NK-92 treated with Interleukin-12 subunit alpha and Interleukin-12 subunit beta, amount 100 ng/mL, for 24 hours (cell line): ENCODE results near the gene SIX5.
A peak's percentile ranks its signal among the peaks of the same experiment; 100 is the strongest.

Source experiments
- DNase-seq: peaks from one replicate; lab custom pipeline; 2025; lab: John Stamatoyannopoulos, UW

Gene SIX5

DNA sequence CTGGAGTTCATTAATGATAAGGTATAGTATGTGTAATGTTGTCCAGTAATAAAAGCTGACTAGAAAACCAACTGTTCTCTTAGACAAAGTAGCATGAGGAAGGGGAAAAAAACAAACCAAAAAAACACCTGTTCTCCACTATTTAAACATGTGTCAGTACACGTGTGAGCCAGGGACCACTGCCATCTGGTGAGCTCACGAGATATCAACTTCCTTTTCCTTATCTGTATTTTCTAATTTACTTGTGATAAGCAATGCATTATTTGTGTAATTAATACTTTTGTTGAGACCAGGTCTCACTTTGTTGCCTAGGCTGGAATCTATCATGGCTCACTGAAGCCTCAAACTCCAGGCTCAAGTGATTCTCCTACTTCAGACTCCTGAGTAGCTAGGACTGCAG lies 4.3 kb upstream of the SIX5 start:
- DNase-seq, result no peak

DNA sequence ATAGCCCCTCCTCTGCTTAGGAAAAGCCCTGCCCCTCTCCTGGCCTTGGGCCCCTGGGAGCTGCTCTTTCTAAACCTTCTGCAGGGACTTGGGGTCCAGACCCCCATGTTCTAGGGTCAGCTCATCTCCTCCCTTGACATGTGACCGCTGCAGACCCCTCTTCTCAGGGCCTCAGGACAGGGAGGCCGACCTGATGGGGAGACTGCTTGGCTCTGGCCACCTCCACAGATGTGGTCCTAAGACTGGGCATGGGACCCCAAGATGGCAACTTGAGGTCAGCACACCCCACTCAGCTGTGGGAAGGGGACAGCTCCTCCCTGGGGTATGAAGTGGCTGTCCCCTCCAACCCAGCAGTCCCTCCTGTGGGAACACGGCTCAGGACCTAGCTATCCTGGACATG lies 3.9 kb upstream of the SIX5 start:
- DNase-seq, result no peak

DNA sequence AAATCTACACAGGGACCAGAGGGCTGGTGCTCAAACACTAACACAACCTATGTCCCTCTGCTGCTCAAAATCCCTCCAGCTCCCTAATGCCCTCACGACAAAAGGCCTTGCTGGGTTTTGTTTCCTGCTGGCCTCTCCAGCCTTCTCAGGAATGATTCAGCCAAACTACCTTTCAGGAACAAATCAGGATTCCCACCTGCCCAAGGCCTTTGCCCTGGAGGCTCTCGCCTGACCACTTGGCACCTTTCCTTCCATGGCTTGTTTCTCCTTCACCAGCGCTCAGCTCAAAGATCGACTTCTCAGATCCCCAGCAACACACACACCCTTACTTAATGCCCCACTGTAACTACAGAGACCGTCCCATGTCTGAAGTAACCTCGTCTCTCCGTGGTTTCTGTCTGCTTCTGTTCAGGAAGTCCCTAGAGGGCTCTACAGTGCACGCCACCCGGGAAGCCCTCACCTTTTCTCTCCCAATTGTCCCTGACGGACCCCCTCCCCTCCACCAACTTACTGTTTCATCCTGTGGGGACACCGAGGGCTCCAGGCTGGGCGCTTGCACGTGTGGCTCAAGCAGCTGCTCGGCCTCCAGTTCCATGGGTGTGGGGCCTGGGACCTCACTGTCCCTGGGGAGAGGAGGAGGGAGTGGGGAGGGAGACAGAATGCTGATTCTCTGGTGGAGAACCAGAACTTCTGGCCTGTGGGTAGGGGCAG lies 3.2 kb upstream of the SIX5 start:
- DNase-seq, result no peak

DNA sequence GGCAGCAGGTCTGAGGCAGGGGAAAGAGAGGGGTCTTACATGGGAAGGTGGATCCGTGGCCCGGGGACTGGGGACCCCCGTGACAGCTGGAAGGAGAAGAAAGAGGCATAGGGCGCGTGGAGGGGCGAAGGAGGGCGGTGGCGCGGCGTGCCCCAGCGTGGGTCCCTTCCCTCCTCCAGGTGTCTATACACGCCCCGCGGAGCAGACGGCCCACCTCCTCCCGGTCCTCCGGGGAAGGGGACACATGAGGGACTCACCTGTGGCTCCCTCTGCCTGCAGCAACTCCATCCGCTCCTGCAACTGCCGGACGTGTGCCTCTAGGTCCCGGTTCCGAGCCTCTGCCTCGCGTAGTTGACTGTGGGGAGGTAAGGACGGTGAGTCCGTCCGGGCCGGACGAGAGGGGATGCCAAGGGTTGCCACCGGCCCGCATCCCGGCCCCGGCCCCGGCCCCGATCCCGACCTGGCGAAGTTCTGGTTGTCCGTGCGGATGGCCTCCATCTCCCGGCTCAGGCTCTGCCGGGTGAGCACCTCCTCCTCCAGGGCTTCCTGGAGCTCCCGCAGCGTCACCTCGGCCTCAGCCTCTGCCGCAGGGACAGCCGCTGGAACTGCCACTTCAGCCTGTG lies 2.4 kb upstream of the SIX5 start:
- no peak for DNase-seq

DNA sequence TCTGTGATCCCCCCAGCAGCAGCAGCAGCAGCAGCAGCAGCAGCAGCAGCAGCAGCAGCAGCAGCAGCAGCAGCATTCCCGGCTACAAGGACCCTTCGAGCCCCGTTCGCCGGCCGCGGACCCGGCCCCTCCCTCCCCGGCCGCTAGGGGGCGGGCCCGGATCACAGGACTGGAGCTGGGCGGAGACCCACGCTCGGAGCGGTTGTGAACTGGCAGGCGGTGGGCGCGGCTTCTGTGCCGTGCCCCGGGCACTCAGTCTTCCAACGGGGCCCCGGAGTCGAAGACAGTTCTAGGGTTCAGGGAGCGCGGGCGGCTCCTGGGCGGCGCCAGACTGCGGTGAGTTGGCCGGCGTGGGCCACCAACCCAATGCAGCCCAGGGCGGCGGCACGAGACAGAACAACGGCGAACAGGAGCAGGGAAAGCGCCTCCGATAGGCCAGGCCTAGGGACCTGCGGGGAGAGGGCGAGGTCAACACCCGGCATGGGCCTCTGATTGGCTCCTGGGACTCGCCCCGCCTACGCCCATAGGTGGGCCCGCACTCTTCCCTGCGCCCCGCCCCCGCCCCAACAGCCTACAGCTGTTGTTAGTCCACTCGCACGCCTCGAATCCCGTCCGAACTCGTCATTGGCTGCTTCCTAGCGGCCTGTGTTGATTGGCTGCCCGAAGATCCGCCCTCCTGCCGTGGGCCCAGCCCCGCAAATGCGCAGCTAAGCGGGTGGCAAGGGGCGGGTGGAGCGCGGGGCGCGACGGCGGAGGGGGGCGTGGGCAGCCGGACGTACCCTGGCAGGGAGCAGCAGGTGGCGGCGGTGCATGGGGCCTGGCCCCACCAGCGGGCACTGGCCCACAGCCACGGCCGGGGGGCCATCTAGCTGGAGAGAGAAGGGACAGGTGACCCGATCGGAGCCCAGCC lies 1.4 kb upstream of the SIX5 start:
- peak; percentile 78 for DNase-seq

DNA sequence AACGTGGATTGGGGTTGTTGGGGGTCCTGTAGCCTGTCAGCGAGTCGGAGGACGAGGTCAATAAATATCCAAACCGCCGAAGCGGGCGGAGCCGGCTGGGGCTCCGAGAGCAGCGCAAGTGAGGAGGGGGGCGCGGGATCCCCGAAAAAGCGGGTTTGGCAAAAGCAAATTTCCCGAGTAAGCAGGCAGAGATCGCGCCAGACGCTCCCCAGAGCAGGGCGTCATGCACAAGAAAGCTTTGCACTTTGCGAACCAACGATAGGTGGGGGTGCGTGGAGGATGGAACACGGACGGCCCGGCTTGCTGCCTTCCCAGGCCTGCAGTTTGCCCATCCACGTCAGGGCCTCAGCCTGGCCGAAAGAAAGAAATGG lies 754 bp upstream of the SIX5 start:
- peak; percentile 56 for DNase-seq

DNA sequence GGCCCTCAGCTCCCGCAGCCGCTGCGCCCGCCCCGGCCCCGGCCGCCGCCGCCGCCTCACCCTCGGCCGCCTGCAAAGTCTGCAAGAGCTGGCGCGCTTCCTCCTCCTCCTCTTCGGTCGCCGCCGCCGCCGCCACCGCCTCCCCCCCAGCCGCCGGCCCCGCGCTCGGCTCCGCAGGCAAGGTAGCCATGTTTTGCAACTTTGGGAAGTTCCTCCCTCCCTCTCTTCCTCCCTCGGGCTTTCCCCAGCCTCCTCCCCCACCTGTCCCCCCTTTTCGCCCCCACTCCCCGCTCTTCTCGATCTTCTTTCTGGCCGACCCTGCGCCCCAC lies 433 bp downstream of the SIX5 start:
- DNase-seq, result no peak

DNA sequence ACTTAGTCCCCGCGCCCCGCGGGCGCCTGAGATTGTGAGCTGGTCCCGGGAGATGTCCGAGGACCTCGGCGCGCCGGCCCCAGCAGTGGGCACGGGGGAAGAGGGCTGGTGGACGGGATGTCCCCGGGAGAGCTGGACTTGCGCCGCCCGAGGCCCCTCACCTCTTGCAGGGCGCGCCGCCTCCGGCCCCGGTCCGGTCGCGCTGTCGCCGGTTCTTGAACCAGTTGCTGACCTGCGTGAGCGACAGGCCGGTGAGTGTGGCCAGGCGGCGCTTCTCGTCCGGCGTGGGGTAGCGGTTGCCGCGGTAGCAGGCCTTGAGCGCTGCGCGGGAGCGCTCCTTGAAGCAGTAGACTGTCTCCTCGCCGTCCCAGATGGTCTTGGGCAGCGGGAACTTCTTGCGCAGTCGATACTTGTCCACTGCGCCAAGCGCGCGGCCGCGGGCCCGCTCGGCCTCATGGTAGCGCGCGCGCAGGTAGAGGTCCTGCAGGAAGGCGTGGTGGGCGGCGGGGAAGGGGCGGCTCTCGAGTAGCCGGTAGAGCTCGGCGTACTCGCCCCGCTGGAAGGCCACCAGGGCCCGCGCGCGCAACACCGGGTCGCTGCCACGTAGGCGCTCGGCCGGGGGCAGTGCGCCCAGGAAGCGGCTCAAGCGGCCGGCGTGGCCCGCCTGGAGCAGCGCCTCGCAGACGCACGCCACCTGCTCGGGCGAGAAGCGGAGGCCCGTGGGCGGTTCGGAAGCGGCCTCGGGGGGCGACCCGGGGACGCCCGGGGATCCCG lies 984 bp downstream of the SIX5 start:
- DNase-seq, result no peak

DNA sequence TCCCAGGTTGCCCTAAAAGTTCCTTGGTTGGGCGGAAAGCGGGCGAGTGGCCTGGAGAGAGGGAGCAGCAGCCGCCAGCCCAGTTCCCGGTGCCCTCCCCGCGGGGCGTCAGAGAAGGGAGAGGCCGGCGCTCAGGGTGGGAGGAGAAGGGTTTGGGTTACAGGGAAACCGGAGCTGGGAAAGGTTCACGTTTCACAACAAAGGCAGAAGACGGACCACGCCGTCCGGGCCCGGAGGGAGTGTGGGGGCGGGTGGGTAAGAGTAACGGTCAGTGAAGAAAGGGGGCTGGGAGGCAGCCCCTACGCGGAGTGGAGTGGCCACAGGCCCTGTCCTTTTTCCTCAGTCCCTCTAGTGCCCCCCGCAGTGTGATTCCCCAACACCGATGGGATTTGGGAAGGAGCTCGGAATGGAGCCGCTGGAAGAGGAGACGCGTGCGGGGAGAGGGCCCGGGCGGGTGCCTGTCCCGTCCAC lies 1.6 kb downstream of the SIX5 start:
- no peak for DNase-seq

DNA sequence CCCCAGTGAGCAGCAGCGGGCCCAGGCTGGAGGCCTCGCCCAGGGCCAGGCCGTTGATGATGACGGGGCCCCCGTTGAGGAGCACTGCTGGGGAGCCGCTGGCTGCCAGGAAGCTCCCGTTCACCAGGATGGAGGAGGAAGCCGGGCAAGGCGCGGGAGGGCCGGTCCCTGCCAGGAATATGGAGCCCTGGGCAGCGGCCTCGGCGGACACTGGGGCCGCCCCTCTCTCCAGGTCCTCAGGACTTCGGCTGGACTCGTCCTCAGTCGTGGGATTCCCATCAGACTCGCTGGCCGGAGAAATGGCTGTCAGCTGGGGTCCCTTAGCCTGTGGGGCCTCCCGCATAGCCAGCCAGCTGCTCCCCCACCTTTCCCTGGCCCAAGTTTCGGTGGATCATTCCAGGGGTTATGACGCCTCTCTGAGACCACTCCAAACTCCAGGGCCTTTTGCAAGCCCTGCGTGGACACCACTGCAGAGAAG lies 2.1 kb downstream of the SIX5 start:
- DNase-seq, result no peak

DNA sequence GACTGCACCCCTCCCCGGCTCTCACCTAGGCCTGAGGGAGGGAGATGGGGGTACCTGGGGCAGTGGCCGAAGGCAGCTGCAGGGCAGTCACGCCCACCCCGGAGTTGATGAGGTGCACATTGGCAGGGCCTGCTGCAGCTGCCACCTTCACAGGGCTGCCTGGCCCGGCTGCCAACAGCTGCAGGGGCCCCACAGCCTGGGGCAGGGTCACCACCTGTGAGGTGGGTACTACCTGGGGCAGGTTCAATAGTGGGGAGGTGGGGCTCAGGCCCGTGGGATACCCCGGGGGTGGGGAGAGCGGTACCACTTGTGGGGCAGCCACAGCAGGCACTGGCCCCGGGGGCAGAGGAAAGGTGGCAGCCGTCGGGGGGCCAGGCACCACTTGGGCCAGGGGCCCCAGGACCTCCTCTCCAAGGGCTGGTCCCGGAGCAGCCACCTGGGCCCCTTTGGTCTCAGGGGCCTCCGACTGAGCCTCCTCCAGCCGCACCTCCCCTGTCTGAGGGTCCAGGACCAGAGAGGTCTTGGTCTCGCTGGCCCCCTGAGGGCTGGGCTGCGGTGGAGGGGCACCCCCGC lies 2.7 kb downstream of the SIX5 start:
- no peak for DNase-seq

DNA sequence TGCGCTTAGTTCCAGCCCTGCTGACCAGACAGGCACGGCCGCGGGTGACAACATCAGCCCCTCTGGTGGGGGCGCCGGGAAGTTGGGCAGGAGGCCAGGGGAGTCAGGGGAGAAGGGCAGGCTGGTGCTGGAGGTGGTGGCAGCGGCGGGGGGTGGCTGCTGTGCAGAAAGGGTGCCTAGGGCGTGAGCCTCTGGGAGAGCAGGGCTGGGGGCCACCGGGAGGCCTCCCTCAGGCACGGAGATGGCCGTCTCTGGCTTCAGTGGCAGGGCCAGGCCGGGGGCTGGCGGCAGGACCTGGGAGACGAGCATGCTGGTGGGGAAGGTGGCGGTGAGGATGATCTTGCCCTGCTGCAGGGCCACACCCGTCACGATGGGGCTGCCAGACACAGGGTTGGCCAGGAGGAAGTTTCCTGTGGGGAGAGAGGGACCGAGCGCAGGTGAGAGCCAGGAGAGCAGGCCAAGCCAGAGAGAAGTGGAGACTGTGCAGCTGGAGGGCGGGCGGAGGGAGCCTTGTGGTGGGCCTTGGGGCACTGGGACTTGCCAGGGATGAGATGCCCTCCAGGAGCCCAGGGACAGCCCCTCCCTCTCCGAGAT lies 3.3 kb downstream of the SIX5 start:
- no peak for DNase-seq

DNA sequence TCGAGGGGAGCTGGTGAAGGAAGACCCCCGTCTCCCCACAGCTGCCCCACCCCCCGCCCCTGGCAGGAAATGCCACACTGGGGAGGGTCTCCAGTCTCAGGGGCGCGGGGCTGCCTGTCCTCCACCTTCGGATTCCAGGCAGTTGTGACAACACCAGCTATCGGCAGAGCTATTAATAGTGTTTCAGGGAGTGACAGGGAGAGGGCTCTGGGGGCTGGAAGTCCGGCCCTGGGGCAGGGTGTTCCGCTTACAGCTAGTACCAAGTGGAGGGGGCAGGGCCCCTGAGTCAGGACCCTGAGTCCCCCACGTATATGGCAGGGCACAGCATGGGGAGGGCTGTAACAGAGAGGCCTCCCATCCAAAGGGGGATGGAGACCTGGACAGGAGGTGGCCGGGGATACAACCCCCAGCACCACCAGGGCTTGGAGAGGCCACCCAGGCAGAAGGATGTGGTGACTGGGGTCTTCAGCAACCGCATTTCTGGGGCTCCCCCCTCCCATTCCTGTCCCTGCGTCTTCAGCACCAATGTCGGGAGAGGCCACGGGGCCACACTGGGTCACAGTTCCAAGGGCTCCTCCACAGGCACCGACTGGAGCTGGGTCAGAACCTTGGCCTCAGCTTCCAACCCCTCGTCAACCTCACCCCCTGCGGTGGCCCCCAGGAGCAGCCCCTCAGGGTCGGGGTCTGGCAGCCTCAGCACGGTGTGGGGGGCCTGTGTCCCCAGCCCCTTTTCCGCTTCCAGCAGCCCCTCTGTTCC lies 3.9 kb downstream of the SIX5 start:
- no peak for DNase-seq

DNA sequence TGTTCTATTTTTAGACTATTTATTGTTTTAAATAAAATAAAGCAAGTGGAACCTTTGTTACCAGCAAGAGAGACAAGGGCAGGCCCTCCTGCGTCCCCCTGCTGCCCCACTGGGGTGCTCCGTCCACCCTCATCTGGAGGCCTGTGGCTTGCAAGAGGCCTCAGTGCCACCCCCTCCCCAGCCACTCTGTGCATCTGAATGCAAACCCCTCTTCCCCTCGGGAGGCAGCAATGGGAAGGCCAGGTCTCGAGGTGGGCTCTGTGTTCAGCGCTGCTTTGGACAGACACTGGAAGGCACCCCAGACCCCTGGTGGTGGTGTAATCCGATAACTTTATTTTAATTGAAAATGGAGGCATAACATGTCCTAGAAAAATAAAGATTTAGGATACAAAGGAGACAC lies 4.6 kb downstream of the SIX5 start:
- no peak for DNase-seq

DNA sequence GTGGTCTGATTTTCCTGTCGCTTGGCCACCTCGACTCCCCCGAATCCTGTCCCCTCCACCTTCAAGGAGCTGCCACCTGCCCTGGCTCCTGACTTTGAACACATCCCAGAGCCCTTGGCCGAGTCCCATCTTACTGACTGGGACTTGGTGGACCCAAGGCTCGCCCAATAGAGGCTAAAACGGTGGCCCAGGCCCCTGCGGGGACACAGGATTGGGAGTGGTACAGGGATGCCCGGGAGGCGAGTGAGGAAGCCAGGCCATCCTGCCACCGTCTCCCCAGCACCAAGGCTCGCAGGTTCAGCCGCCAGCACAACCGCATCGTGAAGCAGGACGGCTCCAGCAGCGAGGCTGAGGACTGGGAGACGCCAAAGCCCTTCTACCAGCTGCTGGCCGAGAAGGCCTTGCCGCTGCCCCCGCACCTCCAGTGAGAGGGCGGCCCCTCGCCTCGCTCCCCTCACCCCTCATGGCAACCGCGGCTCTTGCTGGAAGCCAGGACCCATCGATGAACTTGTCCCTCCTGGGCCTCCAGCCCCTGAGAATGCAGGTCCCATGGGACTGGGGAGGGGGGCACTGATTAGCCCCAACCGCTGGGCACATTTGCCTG lies 5.3 kb downstream of the SIX5 start:
- DNase-seq, result no peak

DNA sequence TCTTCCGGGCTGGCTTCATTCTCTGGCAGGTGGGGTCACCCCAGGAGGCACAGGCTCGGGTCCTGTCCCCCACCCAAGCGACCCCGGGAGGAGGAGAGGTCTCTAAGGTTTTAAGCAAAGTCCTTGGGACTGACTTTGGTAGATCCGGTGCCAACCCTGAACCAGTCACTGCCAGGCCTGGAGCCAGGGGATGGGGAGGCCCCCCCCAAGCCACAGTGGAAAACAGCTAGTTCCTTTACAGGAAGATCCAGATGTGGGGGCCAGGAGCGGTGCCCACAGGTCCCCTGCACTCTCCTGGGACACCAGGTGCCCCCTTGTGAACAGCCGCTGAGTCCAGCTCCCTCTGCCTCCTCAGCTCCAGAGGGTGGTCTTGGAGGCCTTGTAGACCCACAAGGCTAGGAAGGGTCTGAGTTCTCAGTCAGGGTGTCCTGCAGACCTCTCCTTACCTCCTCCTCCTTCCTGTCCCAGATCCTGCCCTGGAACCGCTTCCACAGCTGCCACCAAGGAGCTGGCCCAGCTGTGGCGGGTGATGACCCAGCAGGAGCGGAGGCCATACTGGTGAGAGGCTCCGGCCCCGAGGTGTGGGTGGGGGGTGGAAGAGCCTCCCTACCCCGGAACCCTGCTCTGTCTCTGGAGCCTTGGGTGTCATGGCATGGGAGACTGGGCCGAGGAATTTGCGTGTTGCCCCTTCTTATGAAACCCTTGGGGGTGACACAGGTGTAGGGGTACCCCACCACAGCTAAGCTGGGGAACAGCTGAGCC lies 6.0 kb downstream of the SIX5 start:
- no peak for DNase-seq

DNA sequence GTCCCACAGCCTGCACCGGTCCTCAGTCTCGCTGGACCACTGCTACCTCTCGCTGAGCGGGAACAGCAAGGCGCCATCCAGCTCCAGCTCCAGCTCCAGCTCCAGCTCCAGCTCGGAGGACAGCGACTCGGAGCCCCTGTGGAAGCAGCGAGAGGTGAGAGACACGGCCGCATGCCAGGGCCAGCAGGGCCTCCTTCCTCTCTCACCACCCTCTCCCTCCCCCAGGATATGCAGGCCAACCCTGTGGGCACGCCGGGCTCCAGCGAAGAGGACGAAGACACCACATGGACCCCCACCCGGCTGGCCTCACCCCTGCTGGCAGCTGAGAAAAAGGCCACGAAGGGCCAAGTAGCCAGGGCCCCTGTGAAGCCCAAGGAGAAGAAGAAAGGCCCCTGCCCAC lies 7.3 kb downstream of the SIX5 start:
- no peak for DNase-seq

DNA sequence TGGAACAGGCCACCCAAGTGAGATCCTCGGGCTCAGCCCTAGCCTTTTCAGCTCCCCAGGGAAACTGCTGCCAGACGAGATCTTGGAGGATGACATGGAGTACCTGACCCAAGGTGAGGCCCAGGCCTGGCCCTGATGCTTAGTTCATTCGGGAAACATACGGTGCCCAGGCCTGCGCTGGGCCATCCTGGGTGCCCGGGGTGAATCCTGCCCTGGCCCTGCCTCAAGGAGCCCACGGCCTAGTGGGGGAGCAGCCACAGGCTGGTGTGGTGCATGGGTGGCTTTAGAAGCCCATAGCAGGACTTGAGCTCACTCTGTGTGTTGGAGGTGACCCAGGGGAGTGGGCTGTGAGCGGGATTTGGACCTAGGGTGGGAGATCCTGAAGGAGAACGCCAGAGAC lies 10.1 kb downstream of the SIX5 start:
- DNase-seq, result no peak

DNA sequence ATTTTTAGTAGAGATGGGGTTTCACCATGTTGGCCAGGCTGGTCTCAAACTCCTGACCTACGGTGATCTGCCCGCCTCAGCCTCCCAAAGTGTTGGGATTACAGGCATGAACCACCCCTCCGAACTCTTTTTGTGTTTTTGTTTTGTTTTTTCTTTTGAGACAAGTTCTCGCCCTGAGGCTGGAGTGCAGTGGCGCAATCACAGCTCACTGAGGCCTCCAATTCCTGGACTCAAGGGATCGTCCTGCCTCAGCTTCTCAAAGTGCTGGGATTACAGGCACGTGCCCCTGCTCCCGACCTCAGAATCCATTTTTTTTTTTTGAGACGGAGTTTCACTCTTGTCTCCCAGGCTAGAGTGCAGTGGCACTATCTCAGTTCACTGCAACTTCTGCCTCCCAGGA lies 11.4 kb downstream of the SIX5 start:
- no peak for DNase-seq

DNA sequence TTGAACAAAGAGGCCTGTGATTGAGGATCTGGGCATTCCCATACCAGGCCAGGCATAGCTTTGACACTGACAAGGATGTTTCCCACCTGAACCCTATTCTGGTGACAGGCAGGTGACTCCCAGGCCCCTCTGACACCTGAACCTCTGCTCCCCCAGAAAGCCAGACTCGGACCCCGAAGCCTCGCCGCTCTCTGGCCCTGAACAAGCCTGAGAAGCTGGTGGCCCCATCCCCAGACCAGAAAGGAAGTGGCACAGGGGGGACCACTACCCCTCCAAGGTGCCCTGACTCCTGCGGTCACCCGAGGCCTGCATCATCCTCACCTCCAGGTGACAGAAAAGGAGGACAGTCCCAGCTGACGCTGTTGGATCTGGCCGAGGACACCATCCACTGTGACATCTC lies 14.7 kb downstream of the SIX5 start:
- DNase-seq, result no peak
